Gastrocnemius medialis (tissue), 4 donors: ENCODE data around the gene THPO. TPM values are rescaled to one million over a fixed set of nuclear protein-coding genes. Genes with fewer than 3 reads are reported as not detected.

ENCODE experiments used
- ATAC-seq, 2 donors: fragments of 150-250 bp; one replicate each; pipeline ENCODE4 v1.9.1; 2016
- DNase-seq, 2 donors: peaks; one replicate each; pipeline ENCODE4 v3.0.0-alpha.2; 2019
- H3K27ac ChIP-seq, 4 donors: fragments of 200-600 bp; sonication (generic); 1 replicate in 1 of 4; 2 replicates in 3 of 4; pipeline ENCODE4 v1.5.1; 2016 to 2018; ENCODE audit warnings: mild to moderate bottlenecking in 2 of 4, moderate library complexity in 1 of 4
- H3K27me3 ChIP-seq, 3 donors: fragments of 200-600 bp; sonication (generic) in 2 of 3; 1 replicate in 1 of 3; 2 replicates in 2 of 3; pipeline versions ENCODE4 v1.5.1 to v1.6.0; 2016 to 2019; ENCODE audit warnings: mild to moderate bottlenecking in 1 of 3, moderate library complexity in 1 of 3
- H3K36me3 ChIP-seq, 2 donors: fragments of 200-600 bp; sonication (generic) in 1 of 2; one replicate each; pipeline ENCODE4 v1.5.1; 2017 to 2018
- H3K4me1 ChIP-seq, 2 donors: fragments of 200-600 bp; sonication (generic) in 1 of 2; one replicate each; pipeline ENCODE4 v1.5.1; 2016 to 2017; ENCODE audit warnings: mild to moderate bottlenecking in 2 of 2
- H3K4me3 ChIP-seq, 4 donors: fragments of 200-600 bp; sonication (generic) in 3 of 4; 1 replicate in 1 of 4; 2 replicates in 3 of 4; pipeline ENCODE4 v1.5.1; 2016 to 2019; ENCODE audit warnings: mild to moderate bottlenecking in 2 of 4
- H3K9me3 ChIP-seq, 3 donors: fragments of 200-600 bp; sonication (generic) in 2 of 3; 1 replicate in 1 of 3; 2 replicates in 2 of 3; pipeline ENCODE4 v1.5.1; 2016 to 2019
- POLR2A ChIP-seq, 2 donors: fragments of 450-650 bp; IDR thresholded peaks; one replicate each; pipeline ENCODE4 v1.6.1; 2017; ENCODE audit warnings: antibody characterized with exemption in 2 of 2, mild to moderate bottlenecking in 2 of 2, moderate library complexity in 2 of 2
- in situ Hi-C, 4 donors: fragments of 200-750 bp; cut with MboI; loops; one replicate each; pipeline versions ENCODE4 v1.15.0 to v1.8.0; 2017; ENCODE audit warnings: low sequenced_read_pairs in 4 of 4
- intact Hi-C: fragments of 100-400 bp; cut with DNase I; formaldehyde crosslinking; loops from one replicate; pipeline ENCODE4 v1.15.1; 2023; ENCODE audit warnings: low total_unique reads
- total RNA-seq, 4 donors: library from RNA; depleted of rRNA; stranded (reverse); fragments of >200 nt; gene quantifications; one replicate each; pipeline versions ENCODE4 v1.1.0 to v1.2.3, GENCODE V29; 2016
- TF ChIP-seq, protein P1 (sequence below), 5 experiments: fragments of 450-650 bp in 3 of 5; fragments of 200-600 bp in 2 of 5; sonication (generic) in 2 of 5; IDR thresholded peaks in 4 of 5; conservative IDR thresholded peaks in 1 of 5; 1 replicate in 4 of 5; 2 replicates in 1 of 5; pipeline ENCODE4 v1.5.1; 2016 to 2019; ENCODE audit warnings: antibody characterized with exemption in 5 of 5, mild to moderate bottlenecking in 3 of 5, moderate library complexity in 3 of 5

Gene THPO
- total RNA-seq, 4 donors from 2014 or later = 0.36 to 2.5 (median 0.69) TPM; not detected in 1

DNA sequence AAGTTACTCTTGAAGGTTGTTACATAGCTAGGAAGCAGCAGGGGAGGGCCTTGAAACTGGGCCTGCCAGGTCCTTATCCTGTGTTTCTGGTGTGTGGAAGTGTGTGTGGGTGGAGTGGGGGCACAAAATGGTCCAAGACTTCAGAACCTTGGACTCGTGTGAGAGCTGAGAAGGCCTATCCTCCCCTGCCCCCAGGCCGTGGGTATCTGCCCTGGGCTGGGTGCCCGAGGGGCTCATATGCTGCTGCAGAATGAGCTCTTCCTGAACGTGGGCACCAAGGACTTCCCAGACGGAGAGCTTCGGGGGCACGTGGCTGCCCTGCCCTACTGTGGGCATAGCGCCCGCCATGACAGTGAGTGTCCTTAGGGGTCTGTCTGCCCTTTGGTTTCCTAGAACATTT lies 6.3 kb upstream of the THPO start:
- peaks cover 4 to 15% (median 5%) of the 10 kb centered on the region in 3 donors for H3K27me3 ChIP-seq
- H3K4me3 ChIP-seq = no peak overlapping the region
- no peaks in the 10 kb centered on the region for H3K36me3 ChIP-seq
- no peaks in the 10 kb centered on the region for H3K9me3 ChIP-seq
- intact Hi-C loops (no loop called here), in situ Hi-C loops (no loop called here)
- peaks cover 6 to 12% of the 10 kb centered on the region in 2 donors for H3K4me1 ChIP-seq
- DNase-seq (no peak), ATAC-seq (no peak)
- H3K27ac ChIP-seq = no peak overlapping the region
- TF ChIP-seq, protein P1, sequence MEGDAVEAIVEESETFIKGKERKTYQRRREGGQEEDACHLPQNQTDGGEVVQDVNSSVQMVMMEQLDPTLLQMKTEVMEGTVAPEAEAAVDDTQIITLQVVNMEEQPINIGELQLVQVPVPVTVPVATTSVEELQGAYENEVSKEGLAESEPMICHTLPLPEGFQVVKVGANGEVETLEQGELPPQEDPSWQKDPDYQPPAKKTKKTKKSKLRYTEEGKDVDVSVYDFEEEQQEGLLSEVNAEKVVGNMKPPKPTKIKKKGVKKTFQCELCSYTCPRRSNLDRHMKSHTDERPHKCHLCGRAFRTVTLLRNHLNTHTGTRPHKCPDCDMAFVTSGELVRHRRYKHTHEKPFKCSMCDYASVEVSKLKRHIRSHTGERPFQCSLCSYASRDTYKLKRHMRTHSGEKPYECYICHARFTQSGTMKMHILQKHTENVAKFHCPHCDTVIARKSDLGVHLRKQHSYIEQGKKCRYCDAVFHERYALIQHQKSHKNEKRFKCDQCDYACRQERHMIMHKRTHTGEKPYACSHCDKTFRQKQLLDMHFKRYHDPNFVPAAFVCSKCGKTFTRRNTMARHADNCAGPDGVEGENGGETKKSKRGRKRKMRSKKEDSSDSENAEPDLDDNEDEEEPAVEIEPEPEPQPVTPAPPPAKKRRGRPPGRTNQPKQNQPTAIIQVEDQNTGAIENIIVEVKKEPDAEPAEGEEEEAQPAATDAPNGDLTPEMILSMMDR (IDR thresholded peaks at IDR 0.05 in 4 of 5, conservative IDR thresholded peaks at IDR 0.05 in 1 of 5) = no peak
- TF ChIP-seq POLR2A (IDR thresholded peaks at IDR 0.05) = no peak

DNA sequence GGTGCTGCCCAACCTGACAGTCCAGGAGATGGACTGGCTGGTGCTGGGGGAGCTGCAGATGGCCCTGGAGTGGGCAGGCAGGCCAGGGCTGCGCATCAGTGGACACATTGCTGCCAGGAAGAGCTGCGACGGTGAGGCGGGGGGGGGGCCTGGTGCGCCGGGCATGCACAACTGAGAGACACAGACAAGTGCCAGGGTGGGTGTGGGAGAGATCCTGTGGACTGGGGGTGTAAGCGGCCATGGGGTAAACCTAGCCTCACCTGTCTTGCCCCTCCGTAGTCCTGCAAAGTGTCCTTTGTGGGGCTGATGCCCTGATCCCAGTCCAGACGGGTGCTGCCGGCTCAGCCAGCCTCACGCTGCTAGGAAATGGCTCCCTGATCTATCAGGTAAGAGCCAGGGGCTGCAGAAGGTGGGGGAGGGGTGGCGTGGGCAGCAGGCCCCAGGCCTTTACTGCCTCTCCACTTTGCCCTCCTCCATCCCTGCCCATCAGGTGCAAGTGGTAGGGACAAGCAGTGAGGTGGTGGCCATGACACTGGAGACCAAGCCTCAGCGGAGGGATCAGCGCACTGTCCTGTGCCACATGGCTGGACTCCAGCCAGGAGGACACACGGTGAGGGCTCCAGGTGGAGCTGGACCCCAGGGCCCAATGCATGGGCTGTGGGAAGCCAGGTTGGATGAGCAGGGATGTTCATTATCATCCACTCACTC lies 5.2 kb upstream of the THPO start:
- Histone ChIP-seq H3K36me3 (no peaks in the 10 kb centered on the region), H3K4me1 (peaks cover 12 to 18% of the 10 kb centered on the region in 2 donors), H3K27me3 (peaks cover 4 to 15% (median 5%) of the 10 kb centered on the region in 3 donors), H3K9me3 (no peaks in the 10 kb centered on the region), H3K27ac (no peak overlapping the region), H3K4me3 (no peak overlapping the region)
- in situ Hi-C loops = no loop called here
- intact Hi-C loops = no loop called here
- ATAC-seq (no peak), DNase-seq (no peak)
- TF ChIP-seq POLR2A (IDR thresholded peaks at IDR 0.05) = no peak
- TF ChIP-seq, protein P1 (IDR thresholded peaks at IDR 0.05 in 4 of 5, conservative IDR thresholded peaks at IDR 0.05 in 1 of 5) = no peak

DNA sequence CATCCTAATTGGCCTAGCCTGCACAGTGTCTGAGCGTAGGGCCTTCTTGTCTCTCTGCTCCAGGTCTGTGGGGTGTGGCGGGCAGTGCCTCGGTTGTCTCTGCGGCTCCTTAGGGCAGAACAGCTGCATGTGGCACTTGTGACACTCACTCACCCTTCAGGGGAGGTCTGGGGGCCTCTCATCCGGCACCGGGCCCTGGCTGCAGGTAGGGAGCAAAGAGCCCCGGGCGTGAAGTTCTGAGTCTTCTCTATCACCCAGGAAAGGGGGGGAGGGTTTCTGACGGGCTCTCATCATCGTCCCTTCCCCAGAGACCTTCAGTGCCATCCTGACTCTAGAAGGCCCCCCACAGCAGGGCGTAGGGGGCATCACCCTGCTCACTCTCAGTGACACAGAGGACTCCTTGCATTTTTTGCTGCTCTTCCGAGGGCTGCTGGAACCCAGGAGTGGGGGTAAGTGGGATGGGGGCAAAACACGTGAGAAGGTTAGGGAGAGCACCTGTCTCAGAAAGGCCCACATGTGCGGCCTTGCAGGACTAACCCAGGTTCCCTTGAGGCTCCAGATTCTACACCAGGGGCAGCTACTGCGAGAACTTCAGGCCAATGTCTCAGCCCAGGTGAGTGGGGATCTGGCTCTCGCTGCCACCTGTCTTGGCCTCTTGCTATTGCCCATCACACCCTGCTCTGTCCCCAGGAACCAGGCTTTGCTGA lies 4.5 kb upstream of the THPO start:
- peaks cover 19 to 23% of the 10 kb centered on the region in 2 donors for H3K4me1 ChIP-seq
- H3K27me3 ChIP-seq = peaks cover 4 to 15% (median 5%) of the 10 kb centered on the region in 3 donors
- no peak for DNase-seq
- no peaks in the 10 kb centered on the region for H3K9me3 ChIP-seq
- intact Hi-C loops (no loop called here), in situ Hi-C loops (no loop called here)
- ATAC-seq = no peak
- H3K4me3 ChIP-seq = no peak overlapping the region
- TF ChIP-seq POLR2A (IDR thresholded peaks at IDR 0.05) = no peak
- TF ChIP-seq, protein P1 (IDR thresholded peaks at IDR 0.05 in 4 of 5, conservative IDR thresholded peaks at IDR 0.05 in 1 of 5) = no peak
- H3K36me3 ChIP-seq = no peaks in the 10 kb centered on the region
- H3K27ac ChIP-seq = no peak overlapping the region

DNA sequence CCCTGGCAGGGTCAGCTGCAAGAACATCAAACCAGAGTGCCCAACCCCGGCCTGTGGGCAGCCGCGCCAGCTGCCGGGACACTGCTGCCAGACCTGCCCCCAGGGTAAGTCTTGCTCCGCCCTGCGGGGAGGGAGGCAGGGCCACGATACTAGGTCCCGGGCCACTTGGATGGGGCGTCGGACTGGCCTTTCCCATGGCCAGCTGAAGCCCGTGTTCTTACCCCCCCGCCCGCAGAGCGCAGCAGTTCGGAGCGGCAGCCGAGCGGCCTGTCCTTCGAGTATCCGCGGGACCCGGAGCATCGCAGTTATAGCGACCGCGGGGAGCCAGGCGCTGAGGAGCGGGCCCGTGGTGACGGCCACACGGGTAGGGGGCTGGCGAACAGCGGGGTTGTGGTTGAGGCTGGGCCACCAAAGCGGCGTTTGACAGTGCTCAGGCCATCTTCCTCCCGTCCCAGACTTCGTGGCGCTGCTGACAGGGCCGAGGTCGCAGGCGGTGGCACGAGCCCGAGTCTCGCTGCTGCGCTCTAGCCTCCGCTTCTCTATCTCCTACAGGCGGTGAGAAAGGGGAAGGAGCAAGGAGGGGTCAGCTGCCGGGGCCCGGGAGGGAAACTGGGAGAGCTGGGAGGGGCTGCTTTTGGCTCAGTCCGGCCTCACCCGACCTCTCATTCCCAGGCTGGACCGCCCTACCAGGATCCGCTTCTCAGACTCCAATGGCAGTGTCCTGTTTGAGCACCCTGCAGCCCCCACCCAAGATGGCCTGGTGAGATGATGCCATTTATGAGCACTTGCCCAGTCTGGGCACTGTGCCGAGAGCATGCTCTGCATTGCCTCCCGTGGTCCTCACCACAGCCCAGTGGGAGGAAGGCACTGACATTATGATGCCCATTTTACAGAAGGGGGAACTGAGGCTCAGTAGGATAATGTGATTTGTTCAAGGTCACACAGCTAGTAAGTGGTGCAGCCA lies 3.5 kb upstream of the THPO start:
- peak overlapping the region; percentile 45 to 61 (median 54) for H3K4me3 ChIP-seq
- TF ChIP-seq, protein P1 (IDR thresholded peaks at IDR 0.05 in 4 of 5, conservative IDR thresholded peaks at IDR 0.05 in 1 of 5) = no peak
- TF ChIP-seq POLR2A (IDR thresholded peaks at IDR 0.05) = no peak

More for the DNA sequence above, 3.5 kb upstream of the THPO start:
- H3K4me1 ChIP-seq = peaks cover 19 to 23% of the 10 kb centered on the region in 2 donors
- no peaks in the 10 kb centered on the region for H3K9me3 ChIP-seq
- no peaks in the 10 kb centered on the region for H3K36me3 ChIP-seq
- H3K27me3 ChIP-seq = peaks cover 4 to 15% (median 5%) of the 10 kb centered on the region in 3 donors
- intact Hi-C loops = no loop called here
- DNase-seq (no peak), ATAC-seq (no peak)
- in situ Hi-C loops = no loop called here
- peak overlapping the region; percentile 2 to 78 (median 60) for H3K27ac ChIP-seq
